OCI-M1 (cell line): ENCODE data around the gene UBE2V1.

ENCODE experiments used
- DNase-seq: peaks from one replicate; lab custom pipeline; 2025; lab: John Stamatoyannopoulos, UW

UBE2V1 gene

DNA sequence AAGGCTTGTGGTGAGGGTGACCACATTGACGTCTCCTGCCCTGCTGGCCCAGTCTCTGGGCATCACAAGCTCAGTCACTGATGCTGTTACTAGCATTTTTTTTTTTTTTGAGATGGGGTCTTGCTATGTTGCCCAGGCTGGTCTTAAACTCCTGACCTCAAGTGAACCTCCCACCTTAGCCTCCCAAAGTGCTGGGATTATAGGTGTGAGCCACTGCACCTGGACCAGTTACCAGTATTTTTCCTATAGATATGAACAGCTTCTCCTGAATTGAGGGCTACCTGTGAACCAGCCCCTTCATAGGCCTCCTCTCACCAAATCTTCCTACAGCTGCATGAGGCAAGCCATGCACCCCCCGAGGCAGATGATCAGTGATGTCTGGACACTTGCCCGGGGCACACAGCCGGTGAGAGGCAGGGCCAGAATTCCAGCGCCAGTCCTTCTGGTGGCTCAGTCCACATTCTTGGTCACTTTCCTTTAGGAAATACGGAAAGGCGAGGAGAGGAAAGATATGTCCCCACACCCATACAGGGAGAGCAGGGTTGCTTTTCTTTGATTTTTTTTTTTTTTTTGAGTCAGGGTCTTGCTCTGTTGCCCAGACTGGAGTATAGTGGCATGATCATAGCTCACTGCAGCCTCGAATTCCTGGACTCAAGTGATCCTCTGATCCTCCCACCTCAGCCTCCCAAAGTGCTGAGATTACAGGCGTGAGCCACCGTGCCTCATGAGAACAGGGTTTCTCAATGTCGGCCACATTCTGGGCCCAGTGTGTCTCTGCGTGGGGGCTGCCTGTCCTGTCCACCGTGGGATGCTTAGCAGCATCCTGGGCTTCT lies 50.7 kb downstream of the UBE2V1 start:
- DNase-seq: no peak

DNA sequence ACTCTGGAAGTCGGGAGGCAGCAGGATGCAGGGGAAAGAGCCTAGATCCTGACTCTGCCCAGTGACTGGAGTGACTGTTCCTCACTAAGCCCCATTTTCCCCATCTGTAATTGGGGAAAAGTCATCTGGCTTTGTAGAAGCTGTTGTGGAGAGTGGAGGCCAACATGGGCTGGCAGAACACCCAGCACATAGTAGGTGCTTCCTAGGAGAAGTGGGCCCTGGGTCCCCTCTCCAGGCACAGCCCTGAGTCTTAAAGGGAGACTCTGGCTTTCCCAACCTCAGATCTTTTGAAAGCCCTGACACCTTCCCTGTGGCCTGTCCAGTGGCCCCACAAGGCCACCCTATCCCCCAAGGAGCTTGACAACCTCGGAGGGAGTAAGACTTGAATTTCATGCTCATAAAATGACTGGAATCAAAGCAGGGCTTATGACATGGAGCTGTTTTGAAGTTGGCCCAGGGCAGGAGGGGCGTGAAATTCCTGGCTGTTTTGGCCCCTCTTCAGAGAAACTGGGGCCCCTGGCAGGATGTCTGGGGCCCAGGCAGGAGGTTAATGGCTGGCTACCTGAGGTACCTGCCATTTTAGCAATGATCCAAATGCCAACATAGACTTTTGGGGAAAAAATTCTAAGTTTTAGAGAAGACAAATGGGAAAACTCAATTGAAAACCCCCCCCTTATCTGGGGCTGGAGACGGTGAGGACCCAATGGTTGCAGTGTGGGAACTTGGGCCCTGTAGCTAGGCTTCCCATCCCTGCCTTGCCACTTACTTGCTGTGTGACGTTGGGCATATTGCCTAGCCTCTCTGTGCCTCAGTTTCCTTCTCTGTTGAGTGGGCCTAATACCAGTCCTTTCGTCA lies 51.6 kb downstream of the UBE2V1 start:
- no peak for DNase-seq

- no peak for DNase-seq
Observed at GRCh38 chr20:50058662-50059402, 54.1 kb downstream of the UBE2V1 start.

DNA sequence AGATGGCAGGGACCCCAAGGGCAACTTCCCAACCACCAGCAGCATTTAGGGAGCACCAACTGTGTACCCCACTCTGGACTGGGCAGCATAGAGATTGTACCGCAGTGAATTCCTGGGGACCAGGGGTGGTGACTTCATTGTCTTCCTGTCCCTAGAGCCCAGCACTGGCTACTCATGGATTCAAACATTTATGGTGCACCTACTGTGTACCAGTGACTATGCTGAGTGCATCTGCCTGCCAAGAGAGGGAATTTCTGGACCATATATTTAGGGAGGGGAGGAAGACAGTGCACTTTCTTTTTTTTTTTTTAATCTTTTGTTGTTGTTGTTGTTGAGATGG lies 55.3 kb downstream of the UBE2V1 start:
- no peak for DNase-seq

- DNase-seq: no peak
Observed at GRCh38 chr20:50056951-50057713, 55.8 kb downstream of the UBE2V1 start.

DNA sequence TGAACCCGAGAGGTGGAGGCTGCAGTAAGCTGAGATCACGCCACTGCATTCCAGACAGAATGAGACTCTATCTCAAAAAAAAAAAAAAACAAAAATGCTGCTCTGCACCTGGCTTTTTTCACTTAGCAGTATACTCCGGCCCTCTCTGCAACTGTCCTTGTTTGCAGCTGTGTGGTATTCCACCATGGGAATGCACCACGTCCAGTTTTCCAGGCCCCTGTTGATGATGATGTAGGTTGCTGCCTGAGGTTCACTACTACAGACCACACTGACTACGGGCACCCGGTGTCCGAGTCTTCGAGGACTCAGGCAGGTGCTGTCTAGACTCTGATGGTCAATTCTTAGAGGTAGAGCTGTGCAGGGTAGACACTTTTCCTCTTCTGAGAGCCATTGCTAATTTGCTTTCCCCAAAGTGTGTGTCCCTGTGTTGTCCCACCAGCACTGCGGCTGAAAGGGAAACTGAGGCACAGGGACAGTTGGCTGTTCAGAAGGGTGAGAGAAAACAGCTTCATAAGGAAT lies 56.5 kb downstream of the UBE2V1 start:
- DNase-seq: no peak

DNA sequence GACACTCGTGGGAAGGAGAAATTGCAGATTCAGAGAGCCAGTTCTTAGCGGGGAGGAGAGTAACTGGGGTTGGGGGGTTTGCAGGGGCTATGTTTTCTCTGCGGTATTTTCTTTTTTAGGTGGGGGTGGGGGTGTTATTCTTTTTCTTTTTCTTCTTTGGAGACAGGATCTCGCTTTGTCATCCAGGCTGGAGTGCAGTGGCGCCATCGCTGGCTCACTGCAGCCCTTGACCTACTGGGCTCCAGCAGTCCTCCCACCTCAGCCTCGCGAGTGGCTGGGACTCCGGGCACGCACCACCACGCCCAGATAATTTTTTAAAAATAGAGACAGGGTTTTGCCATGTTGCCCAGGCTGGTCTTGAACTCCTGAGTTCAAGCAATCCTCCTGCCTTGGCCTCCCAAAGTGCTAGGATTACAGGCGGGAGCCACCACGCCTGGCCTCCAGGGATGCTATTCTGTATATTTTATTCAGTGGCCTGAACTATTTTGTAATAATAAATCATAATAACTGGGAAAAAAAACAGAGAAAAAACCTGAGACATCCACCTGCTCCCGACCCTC lies 57.3 kb downstream of the UBE2V1 start:
- DNase-seq: no peak

- no peak for DNase-seq
Observed at GRCh38 chr20:50054626-50055511, 58.1 kb downstream of the UBE2V1 start.

DNA sequence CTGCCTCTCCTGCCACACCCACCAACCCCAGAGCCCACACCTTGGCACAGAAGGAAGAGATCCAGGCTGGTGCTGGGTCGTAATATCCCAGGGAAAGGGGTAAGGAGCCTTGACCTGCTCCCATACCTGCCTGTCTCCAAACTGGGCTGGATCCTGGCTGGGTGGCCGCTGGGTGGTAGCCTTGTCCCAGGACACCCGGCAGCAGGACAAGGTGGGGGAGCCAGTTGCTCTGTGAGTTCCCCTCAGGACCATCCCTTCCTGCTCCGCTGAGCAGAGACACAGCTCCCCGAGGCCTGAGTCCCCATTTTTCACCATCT lies 58.8 kb downstream of the UBE2V1 start:
- no peak for DNase-seq

DNA sequence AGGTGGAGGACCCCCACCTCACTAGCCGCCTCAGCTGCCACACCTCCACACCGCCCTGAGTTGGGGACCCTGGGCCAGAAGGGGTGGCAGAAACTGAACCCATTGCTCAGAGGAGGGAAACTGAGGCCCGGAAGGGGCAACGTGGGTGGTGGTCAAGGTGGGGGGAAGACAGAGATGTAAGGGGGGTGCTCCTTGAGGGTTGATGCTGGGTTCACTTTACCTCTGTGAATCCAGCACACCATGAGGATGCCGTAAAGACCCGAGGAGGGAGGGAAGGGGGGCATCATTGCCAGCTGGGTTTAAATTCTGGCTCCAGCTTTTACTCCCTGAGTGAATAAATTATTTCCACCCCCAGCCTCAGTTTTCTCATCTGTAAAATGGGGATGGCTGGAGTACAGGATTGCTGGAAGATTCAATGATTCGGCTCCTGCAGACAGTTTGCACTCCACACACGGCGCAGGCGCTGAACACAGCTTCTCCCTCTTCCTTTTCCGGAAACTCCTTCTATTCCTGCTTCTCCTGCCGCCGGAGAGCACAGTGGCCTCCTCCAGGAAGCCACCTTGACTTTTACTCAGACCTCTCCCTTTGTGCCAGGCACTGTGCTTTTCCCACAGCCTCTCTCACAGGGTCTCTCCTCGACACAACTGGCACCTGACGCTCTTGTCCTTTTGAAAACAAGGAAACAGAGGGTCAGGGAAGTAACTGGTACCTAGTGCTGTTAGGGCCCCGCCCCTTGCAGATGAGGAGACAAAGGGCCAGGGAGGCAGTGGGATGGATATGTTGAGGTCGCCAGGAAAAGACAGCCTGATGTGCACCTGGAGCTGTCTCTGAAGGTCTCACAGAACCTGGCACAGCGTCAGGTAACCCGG lies 59.4 kb downstream of the UBE2V1 start:
- no peak for DNase-seq

GRCh38 chr20:50052550-50053361 lies 60.2 kb downstream of the UBE2V1 start:
- no peak for DNase-seq

DNA sequence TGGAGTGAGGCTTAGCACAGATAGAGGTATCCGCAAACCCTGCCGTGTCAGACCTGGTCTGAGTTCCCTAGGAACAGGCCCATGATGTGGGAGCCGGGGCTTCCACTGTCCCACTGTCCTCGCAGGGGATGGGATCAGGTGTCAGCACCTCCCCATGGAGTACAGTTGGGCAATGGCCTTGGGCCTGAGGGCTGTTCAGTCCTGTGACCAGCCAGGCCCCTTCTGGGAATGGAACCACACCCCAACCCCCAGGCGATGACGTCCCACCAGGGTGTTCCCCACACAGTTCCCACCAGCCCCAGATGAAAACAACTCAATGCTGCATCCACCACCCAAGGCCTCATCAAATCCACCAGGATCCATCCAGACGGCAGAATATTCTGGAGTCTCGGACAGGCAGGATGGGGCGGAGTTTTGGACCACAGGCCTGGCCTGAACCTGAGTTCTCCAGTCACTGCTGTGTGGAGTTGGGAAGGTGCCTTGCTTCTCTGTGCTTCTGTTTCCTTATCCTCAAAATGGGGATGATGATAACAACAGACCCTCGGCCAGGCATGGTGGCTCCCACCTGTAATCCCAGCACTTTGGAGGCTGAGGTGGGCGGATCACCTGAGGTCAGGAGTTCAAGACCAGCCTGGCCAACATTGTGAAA lies 62.2 kb downstream of the UBE2V1 start:
- no peak for DNase-seq

GRCh38 chr20:50050214-50050613 lies 62.7 kb downstream of the UBE2V1 start:
- DNase-seq: no peak

- no peak for DNase-seq
Observed at GRCh38 chr20:50049442-50050026, 63.4 kb downstream of the UBE2V1 start.

GRCh38 chr20:50048420-50049166 lies 64.4 kb downstream of the UBE2V1 start:
- DNase-seq: no peak

- DNase-seq: no peak
Observed at GRCh38 chr20:50044353-50044960, 68.5 kb downstream of the UBE2V1 start.
